HEK293 (cell line): Measurements from ENCODE around the gene PIM2.

Experiments
- CTCF ChIP-seq: fragments of 450-650 bp; formaldehyde crosslinking; IDR thresholded peaks from 2 replicates; pipeline ENCODE4 v1.5.1; 2016; ENCODE audit warnings: missing biosample characterization, missing genetic modification characterization
- HOXC10 ChIP-seq: sonication (generic); formaldehyde crosslinking; IDR thresholded peaks from 2 replicates; pipeline ENCODE4 v1.8.1; 2023; ENCODE audit warnings: mild to moderate bottlenecking, missing genetic modification reagents
- MZF1 ChIP-seq: fragments of 450-650 bp; formaldehyde crosslinking; IDR thresholded peaks from 2 replicates; pipeline ENCODE4 v1.5.1; 2017; ENCODE audit warnings: missing biosample characterization, missing genetic modification characterization, borderline replicate concordance
- REST ChIP-seq: fragments of 450-650 bp; formaldehyde crosslinking; IDR thresholded peaks from 2 replicates; pipeline ENCODE4 v1.5.1; 2016; ENCODE audit warnings: missing biosample characterization, missing genetic modification characterization
- SP2 ChIP-seq: fragments of 450-650 bp; formaldehyde crosslinking; IDR thresholded peaks from 2 replicates; pipeline ENCODE4 v1.5.1; 2016; ENCODE audit warnings: missing biosample characterization, missing genetic modification characterization
- ZBTB8A ChIP-seq: fragments of 450-650 bp; formaldehyde crosslinking; IDR thresholded peaks from 2 replicates; pipeline ENCODE4 v1.5.1; 2016; ENCODE audit warnings: missing biosample characterization, missing genetic modification characterization
- ZFP37 ChIP-seq: fragments of 450-650 bp; formaldehyde crosslinking; IDR thresholded peaks from 2 replicates; pipeline ENCODE4 v1.5.1; 2016; ENCODE audit warnings: missing biosample characterization, missing genetic modification characterization
- ZNF274 ChIP-seq, 2 experiments: fragments of 200-500 bp in 1 of 2; fragments of 450-650 bp in 1 of 2; sonication (Bioruptor generic) in 1 of 2; formaldehyde crosslinking in 1 of 2; IDR thresholded peaks; 2 replicates each; pipeline versions ENCODE4 v1.5.1 to v1.6.1; 2014 to 2016; ENCODE audit warnings: borderline replicate concordance in 1 of 2, inconsistent platforms in 1 of 2, low read length in 1 of 2, missing biosample characterization in 1 of 2, missing genetic modification characterization in 1 of 2
- ZNF513 ChIP-seq: fragments of 450-650 bp; IDR thresholded peaks from 2 replicates; pipeline ENCODE4 v1.5.1; 2018; ENCODE audit warnings: missing biosample characterization, missing genetic modification characterization
- ZNF610 ChIP-seq: fragments of 450-650 bp; formaldehyde crosslinking; IDR thresholded peaks from 2 replicates; pipeline ENCODE4 v1.5.1; 2016; ENCODE audit warnings: missing biosample characterization, missing genetic modification characterization, borderline replicate concordance
- ZNF658 ChIP-seq: fragments of 450-650 bp; formaldehyde crosslinking; IDR thresholded peaks from 2 replicates; pipeline ENCODE4; 2016; ENCODE audit warnings: missing biosample characterization, missing genetic modification characterization
- ZNF704 ChIP-seq: fragments of 450-650 bp; formaldehyde crosslinking; IDR thresholded peaks from 2 replicates; pipeline ENCODE4 v1.5.1; 2016; ENCODE audit warnings: missing biosample characterization, missing genetic modification characterization
- ZNF777 ChIP-seq: fragments of 450-650 bp; formaldehyde crosslinking; IDR thresholded peaks from 2 replicates; pipeline ENCODE4 v1.5.1; 2017; ENCODE audit warnings: missing biosample characterization, missing genetic modification characterization, borderline replicate concordance

GRCh38 chrX:48957827-48958634, 39.2 kb upstream of the PIM2 start:
- TF ChIP-seq ZFP37 (tag by site-specific recombination) (no peak), ZNF274 (IDR thresholded peaks at IDR 0.05; ENCODE audit: low read length) (no peak), ZNF274 (tag by site-specific recombination; IDR thresholded peaks at IDR 0.05; ENCODE audit: borderline replicate concordance) (no peak), REST (tag by site-specific recombination) (no peak), ZBTB8A (tag by site-specific recombination) (0 out of 2 replicates have a peak, but pooled peaks have one; percentile 45), SP2 (tag by site-specific recombination) (peak; percentile 89), ZNF777 (tag by site-specific recombination) (no peak), CTCF (no peak), MZF1 (tag by site-specific recombination) (no peak), ZNF513 (no peak), ZNF610 (tag by site-specific recombination) (no peak), ZNF704 (tag by site-specific recombination) (no peak), HOXC10 (CRISPR knock-in tag) (no peak), ZNF658 (tag by site-specific recombination) (no peak)
